SH-SY5Y (cell line): ENCODE data around the gene INPP4B.

ENCODE experiments used
- GATA2 ChIP-seq: IDR thresholded peaks from 2 replicates; pipeline ENCODE4 v1.6.1; 2011; ENCODE audit warnings: mild to moderate bottlenecking, low read depth, low read length
- GATA3 ChIP-seq: IDR thresholded peaks from 2 replicates; pipeline ENCODE4 v1.6.1; 2011; ENCODE audit warnings: low read depth, mild to moderate bottlenecking, low read length, moderate library complexity

- no peak for TF ChIP-seq GATA3
- TF ChIP-seq GATA2: no peak
Observed at GRCh38 chr4:142181021-142181420, 665.1 kb downstream of the INPP4B start.
